ENCODE data around the gene PDE4B.
"Not testable (repeated sequence)": the region's sequence is repeated elsewhere in the genome, so short reads cannot be mapped to it uniquely, and the experiment has no call there.

Gene PDE4B

DNA sequence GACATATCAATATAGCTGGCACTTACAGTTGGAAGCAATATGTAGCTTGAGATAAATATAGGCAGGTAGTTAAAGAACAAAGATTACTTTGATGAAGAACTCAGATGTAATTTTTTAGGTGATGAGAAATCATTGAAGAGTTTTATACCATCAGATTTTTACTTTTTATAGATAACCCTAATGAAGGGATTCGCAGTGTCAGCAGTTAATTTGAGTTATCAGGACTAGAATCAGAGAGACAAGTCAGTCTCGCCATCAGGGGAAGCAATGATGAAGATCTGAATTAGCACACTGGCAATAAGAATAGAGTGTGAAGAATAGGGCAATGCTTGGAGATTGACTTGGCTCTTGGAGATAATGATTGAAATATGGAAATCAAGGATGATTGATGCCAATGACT lies 342.5 kb downstream of the PDE4B start:
- no peak for DNase-seq (ENCODE audit: low spot score)

GRCh38 chr1:66136423-66136822 lies 343.7 kb downstream of the PDE4B start:
- not testable (repeated sequence) for DNase-seq (ENCODE audit: low spot score)

- peak; percentile 11 for DNase-seq (ENCODE audit: low spot score)
These were observed 344.5 kb downstream of the PDE4B start for GRCh38 chr1:66137235-66137634.

DNA sequence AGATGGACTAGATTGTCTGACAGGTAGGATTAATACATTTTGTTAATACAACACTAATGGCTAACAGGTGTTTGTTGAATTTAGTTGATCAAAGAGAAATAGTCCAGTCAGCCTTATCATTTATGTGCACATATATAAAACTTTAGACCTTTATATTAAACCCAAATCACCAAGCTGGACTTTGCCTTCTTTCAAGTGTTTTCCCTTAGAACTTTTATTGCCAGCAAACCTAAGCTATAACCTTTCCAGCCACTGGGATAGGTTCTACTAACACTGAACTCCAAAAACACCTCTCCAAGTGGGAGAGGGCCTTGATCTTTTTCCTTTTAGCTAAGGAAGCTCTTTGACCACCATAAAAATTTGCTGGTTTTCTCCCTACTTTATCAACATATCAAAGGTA lies 345.9 kb downstream of the PDE4B start:
- no peak for DNase-seq (ENCODE audit: low spot score)

- no peak for DNase-seq (ENCODE audit: low spot score)
These were observed 347.4 kb downstream of the PDE4B start for GRCh38 chr1:66140072-66140471.

GRCh38 chr1:66143651-66144050 lies 351.0 kb downstream of the PDE4B start:
- no peak for DNase-seq (ENCODE audit: low spot score)

GRCh38 chr1:66147226-66147835 lies 354.6 kb downstream of the PDE4B start:
- no peak for DNase-seq (ENCODE audit: low spot score)

DNA sequence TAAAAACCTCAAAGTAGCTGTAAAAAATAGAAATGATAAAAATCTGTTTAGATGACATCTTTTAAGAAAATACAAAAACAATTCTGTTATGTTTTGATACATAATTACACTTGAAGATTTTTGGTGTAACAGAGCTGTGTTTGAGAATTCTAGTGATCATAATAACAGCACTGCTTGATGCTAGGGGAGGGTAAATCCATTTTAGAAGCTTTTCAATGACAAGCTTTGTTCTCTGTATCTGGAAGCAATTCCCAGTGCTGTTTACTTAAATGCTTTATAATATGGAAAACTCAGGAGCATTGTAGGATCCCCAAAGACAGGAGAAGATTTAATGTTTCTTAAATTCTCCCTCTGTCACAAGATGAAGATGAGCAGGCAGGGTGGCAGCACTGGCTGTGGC lies 359.3 kb downstream of the PDE4B start:
- peak; percentile 41 for DNase-seq (ENCODE audit: low spot score)

DNA sequence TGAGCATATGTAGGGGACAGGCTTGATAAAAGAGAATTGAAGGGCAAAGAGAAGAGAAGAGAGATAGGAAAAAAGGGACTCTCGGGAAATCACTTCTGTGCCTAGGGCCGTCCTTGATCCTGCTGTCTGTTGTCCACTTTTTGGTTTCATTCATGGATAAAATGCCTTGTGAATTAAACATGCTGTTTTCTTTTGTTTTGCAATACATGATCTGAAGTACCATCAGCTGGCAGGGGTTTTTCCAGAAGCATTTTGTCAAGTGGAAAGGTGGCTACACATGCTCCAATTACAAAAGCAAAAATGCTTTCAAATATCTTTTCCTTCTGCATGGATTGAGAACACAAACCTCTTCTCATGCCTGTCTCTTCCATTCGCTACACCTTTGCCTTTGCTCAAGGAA lies 361.7 kb downstream of the PDE4B start:
- no peak for DNase-seq (ENCODE audit: low spot score)

DNA sequence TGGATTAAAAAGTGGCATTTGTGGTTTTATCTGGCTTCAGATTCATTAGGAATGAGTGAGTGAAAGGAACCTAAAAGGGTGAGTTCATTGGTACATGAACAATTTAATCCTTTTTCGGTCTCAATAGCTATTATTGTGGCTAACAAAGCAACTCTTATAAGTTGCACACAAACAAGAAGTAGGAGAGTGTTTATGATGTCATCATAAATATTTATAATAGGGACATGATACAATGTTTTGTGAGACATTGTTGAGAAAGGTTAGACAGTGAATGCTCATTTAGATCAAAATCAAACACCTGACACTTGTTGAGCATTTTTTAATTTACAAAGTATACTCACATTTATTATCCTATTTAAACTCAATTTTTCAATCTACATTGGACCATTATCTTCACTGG lies 363.4 kb downstream of the PDE4B start:
- DNase-seq (ENCODE audit: low spot score), result no peak

DNA sequence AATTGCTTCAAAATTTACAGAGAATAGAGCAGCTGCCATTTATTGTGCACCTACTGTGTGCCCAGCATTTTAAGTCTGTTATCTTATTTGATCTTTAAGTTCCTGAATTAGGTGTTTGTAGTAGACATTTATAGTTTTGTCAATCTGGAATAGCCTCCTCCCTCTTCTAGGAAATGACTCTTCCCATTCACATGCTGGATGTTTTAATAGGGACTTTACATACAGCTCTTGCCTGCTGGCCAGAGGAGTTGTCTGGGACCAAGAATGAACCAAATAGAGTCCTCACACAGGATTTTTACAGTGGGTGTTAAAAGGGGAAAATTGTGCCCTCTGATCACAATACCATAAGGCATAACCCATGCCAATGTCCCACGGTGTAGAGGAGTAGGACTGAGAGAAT lies 367.1 kb downstream of the PDE4B start:
- DNase-seq (ENCODE audit: low spot score), result no peak

DNA sequence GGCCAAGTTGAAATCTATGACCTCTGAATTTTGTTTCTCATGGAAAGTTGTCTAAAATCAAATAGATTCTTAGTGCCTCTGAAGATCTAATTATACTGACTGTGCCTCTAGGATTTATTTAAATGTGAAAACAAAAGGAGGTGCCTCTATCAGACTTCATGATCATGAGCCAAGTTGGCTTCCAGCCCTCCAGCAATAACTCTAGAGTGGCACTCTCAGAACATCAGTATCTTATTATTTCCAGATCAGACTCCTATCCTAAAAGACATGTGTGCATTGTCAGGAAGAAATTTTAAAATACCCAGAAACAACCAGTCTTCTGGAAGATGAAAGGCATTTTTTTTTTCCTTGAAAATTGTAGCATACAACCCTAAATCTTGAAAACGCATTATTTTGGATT lies 368.0 kb downstream of the PDE4B start:
- no peak for DNase-seq (ENCODE audit: low spot score)

GRCh38 chr1:66166753-66167152 lies 374.1 kb downstream of the PDE4B start:
- no peak for DNase-seq (ENCODE audit: low spot score)

- DNase-seq (ENCODE audit: low spot score), result no peak
These were observed 374.6 kb downstream of the PDE4B start for GRCh38 chr1:66167267-66167666.

DNA sequence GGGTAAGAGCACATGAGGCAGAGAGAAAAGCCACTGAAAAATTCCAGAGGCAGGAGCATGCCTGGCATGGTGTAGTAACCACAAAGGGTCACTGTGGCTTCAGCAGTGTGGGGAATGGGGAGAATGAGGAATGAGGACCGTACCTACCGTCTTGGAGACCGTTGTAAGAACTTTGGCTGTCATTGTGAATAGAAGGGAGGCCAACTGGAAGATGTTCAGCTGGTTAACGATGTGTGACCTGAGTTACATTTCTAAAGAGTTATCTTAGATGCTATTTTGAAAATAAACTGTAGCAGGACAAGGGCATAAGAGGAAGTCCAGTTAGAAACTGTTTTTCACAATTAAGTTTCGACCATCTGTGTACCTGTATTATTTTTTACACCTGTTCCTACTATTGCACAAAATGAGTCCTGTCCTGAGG lies 375.8 kb downstream of the PDE4B start:
- no peak for DNase-seq (ENCODE audit: low spot score)

- no peak for DNase-seq (ENCODE audit: low spot score)
These were observed 376.4 kb downstream of the PDE4B start for GRCh38 chr1:66168948-66169671.

DNA sequence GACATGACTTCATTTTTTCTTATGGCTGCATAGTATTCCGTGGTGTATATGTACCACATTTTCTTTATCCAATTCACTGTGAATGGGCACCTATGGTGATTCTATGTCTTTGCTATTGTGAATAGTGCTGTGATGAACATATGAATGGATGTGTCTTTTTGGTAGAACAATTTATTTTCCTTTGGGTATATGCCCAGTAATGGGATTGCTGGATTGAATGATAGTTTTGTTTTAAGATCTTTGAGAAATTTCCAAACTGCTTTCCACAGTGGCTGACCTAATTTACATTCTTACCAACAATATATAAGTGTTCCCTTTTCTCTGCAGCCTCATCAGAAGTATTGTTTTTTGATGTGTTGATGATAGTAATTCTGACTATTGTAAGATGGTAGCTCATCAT lies 379.6 kb downstream of the PDE4B start:
- DNase-seq (ENCODE audit: low spot score), result no peak

DNA sequence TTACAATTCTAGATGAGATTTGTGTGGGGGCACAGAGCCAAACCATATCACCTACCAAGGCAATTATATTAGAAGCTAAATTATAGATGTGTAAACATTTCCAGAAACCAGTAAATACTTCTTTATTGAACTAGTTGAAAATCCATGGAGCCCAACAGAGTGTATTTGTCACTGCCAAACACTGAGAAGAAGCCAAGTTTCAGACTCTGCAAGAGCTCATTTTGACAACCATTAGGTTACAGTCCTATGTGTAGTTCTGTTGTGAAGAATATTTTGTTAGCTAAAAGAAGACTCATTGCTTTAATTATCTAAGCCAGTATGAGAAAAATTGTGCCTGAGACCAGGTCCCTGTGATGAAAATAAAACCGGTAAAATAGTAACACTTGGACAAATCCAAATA lies 382.4 kb downstream of the PDE4B start:
- no peak for DNase-seq (ENCODE audit: low spot score)

DNA sequence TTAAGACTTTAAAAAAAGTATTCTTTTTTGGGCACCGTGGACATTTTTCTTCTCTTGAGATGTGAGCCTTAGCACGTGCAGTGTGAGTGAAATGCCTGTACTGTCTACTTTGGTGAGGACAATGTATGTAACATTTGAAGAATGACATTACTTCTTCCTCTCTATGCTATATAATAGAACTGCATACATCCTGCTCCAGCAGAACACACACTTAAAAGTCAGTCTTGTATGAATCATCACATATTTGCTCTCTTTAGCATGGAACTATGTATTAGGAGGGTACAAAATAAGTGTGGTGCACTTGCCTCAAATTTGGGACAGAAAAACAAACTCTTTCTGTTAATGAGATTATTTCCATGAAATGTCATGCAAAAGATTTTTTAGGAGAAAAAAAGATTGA lies 382.9 kb downstream of the PDE4B start:
- DNase-seq (ENCODE audit: low spot score), result no peak

GRCh38 chr1:66176012-66176715 lies 383.5 kb downstream of the PDE4B start:
- no peak for DNase-seq (ENCODE audit: low spot score)

DNA sequence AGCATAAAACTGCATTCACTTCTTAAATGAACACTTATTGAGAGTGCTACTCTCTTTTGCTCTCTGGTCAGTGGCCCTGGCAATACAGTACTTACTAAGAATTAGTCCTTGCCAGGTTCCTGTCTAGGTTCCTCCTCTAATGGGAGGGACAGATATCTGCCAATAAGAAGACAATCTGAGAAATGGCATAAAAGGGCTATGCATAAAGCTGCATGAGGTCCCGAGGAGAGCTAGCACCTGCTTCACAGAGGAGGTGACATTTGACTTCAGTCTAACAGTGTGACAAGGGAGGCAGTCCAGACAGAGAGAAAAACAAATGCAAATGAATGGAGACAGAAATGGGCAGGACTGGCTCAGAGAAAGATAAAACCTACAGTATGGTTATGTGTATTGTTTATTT lies 384.1 kb downstream of the PDE4B start:
- DNase-seq (ENCODE audit: low spot score), result no peak

DNA sequence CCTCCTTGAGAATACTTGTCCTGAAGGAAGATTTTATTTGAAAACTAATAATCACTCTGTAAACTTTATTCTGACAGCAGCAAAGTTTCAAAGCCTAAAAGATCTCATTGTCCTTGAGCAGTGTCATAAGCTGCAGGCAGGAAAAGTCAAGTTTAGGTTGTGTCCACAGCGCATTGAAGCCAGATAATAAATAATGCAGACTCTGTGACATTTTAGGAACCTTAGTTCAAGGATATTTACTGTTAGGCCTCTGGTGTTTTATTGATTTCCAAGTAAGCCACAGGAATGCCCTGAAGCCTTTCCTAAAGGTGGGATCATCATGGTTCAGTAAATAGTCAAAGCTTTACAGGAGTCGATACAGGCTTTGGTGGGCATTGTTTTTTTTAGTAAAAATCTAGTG lies 384.8 kb downstream of the PDE4B start:
- no peak for DNase-seq (ENCODE audit: low spot score)

GRCh38 chr1:66182026-66182425 lies 389.3 kb downstream of the PDE4B start:
- no peak for DNase-seq (ENCODE audit: low spot score)
